Superior temporal gyrus (tissue), 1 donor: ENCODE results near the gene PPP4R3B.
"Not testable (repeated sequence)": the region's sequence is repeated elsewhere in the genome, so short reads cannot be mapped to it uniquely, and the experiment has no call there.

Source experiments
- DNase-seq: peaks from one replicate; pipeline ENCODE4 v3.0.0-alpha.2; 2016; ENCODE audit errors: extremely low spot score

The PPP4R3B gene

DNA sequence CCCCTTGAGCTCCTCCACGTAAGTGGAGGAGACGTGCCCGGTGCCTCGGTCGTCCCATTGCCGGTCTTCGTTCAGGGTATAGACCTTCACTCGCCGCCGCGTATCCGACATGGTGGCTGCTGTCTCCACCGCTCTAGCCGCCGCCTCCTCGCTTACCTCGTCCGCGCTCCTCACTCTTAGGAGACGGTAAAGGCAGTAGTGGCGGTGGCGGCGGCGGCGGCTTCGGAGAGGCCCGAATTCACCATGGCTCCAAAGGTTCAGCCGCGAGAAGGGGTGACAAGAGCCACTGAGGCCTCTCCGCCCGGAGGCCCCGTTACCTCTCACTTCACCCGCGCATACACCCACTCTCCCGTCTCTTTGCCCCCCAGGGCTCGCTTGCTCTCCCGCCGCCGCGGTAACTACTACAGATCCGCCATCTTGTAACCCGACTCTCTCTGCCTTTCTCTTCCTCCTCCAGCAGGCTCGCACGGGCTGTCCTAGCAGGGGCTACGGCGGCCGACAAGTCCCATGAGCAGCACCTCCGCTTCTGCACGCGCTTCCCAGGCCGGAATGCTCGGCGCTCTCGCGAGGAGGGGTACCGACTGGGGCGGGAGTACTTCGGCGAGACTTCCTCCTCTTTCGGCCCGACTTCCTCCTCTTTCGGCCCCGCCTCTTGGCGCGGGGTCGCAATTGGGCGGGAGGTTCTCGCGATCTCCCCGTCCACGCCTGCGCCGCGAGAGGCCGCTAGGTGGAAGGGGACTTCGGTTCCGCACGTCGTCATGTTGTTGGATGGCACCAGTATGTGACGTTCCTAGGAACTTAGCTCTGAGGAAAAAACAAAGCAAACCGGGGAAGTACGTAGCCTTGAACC lies at the start of gene PPP4R3B:
PPP4R3B (minus strand) TSS at position 448 of the 850 bp plus-strand sequence; CDS start at position 111, 337 bp downstream.
- DNase-seq, result peak; percentile 99

DNA sequence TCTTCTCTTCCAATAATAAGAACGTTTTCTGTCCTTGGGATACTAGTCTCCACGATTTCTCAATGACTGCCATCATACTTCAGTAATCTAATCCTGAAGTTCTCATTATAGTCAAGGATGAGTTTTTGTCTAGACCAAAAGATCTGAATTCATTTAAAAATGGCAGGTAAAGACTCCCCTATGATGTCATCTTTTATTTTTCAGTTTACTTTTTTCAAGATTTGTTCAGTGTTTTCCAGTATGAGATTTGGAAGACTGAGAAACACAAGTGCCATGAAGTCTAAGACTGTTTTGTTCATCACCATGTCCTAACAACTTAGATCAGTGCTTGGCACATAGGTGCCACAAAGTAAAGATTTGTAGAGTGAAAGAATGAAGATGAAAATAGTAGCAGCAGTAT lies 35.8 kb upstream of the PPP4R3B start:
- DNase-seq, result no peak

GRCh38 chr2:55649211-55649610 lies 31.8 kb upstream of the PPP4R3B start:
- DNase-seq, result no peak

GRCh38 chr2:55636831-55637230 lies 19.4 kb upstream of the PPP4R3B start:
- DNase-seq, result no peak

DNA sequence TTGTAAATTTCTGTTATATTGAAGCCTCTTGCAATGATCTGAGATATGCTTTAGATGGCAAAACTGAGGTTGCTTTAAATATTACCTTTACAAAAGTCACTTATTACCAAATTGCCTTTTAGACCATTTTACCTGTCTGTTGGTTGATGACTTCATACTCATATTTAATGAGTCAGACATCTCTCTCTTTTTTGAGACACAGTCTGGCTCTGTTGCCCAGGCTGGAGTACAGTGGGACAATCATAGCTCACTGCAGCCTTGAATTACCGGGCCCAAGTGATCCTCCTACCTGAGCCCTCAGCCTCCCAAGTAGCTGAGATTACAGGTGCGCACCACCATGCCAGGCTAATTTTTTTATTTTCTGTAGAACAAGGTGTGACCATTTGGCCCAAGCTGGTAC lies 11.5 kb upstream of the PPP4R3B start:
- no peak for DNase-seq

DNA sequence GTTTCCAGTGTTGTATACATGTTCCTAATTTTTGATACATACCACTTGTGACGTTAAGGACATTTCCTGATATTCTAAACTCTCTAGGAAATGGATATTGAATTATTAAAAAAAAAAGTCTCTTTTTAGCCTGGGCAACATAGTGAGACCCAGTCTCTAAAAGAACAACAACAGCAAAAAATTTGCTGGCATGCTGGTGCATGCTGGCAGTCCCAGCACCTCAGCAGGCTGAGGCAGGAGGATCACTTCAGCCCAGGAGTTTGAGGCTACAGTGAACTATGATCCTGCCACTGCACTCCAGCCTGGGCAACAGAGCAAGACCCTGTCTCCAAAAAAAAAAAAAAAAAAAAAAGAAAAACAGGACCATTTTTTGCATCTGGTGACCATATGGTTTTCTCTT lies 10.5 kb upstream of the PPP4R3B start:
- DNase-seq, result no peak

- no peak for DNase-seq
These were observed 4.4 kb upstream of the PPP4R3B start for GRCh38 chr2:55621802-55622201.

- DNase-seq, result no peak
These were observed 2.8 kb upstream of the PPP4R3B start for GRCh38 chr2:55620123-55620779.

GRCh38 chr2:55618275-55619055 lies 1.0 kb upstream of the PPP4R3B start:
- DNase-seq, result peak; percentile 85

- no peak for DNase-seq
These were observed 528 bp upstream of the PPP4R3B start for GRCh38 chr2:55618025-55618274.

DNA sequence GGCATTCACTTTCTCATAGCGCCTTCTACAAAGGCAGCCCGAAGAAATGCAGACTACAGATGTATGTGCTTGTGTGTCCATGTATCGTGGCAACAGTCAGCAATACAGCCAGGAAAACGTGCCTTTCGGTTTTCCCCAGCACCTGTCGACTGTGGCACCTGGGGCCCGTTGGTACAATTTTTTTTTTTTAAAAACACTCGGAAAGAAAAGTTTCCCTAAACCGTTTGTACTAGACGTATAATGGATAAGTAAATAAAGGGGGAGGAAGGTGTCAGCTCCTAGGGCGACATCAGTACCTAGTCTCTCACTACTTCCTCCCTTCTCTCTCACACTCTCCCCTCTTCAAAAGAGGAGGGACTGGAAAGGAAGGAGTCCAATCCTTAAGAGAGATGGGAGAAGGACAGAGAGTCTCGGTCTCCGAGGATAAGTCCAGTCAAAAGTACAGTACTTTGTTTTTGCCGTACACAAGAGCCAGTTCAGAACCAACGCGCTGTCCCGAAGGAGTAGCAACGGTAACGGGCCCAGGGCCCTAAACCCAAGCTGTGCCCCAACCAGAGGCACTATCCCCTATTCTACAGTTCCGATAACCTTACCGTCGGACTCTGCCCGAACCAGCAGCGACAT lies 759 bp downstream of the PPP4R3B start:
- peak; percentile 42 for DNase-seq

DNA sequence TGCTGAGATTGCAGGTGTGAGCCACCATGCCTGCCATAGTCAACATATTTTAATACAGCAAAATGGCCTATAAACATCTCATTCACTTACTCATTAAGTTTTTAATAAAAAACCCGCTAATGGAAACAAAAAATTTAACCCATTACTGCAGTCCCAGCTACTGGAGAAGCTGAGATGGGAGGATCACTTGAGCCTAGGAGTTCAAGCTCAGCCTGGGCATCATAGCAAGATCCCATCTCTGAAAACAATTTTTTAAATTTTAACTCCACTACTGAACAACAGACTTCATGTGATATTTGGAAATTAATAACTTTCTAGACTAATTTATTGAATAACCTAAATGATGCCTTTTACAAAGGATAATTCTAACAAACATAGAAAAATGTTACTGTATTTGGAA lies 5.4 kb downstream of the PPP4R3B start:
- no peak for DNase-seq

DNA sequence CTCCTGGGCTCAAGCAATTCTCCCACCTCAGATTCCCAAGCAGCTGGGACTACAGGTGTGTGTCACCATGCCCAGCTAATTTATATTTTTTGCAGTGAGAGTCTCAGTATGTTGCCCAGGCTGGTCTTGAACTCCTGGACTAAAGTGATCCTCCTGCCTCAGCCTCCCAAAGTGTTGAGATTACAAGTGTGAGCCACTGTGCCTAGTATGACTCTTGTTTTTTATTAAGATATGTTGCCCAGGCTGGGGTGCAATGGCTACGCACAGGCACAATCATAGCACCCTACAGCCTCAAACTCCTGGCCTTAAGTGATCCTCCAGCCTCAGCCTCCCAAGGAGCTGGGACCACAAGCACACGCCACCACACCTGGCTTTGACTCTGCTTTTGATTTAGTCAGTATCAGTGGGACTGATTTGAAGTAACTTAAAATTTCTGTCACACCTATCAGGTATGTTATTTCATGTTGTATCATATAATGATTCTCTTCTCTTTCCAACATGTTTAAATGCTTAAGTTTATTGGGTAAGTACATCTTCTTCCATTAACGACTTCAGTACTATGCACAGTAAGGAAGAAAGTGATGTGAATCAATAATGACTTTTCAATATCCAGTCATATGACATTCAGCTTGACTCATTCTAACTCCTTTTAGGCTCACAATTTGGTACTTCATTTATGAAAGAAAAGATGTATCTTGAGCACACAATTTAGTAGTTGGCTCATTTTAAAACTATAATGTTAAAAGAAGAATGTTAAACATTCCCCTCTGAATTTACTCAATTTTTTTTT lies 6.3 kb downstream of the PPP4R3B start:
- DNase-seq, result no peak

DNA sequence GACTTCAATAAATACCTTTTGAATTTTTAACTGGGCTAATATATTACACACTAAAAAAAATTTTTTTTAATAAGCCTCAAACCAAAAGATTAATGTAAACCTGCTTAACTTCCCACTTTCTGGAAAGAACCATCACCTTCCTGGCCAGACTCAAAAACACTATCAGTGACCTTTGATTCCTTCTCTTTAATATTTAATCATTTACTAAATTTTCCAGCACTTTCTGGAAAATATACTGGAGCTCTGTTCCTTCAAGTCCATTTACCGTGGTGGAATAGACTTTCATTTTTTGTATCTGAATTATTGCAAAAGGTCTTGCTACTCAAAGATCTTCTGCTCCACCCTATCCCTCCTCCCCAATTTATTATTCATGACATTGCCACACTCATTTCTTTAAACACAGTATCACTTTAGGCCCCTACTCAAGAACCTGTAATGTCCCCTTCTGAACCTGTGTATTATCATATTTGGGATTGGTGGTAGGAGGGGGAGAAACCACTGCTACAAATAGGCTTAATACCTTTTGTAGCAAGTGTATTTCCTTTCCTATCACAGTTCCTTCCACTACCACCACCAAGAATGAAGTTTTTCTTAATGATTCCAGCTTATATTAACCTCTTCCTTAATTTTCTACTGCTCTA lies 7.4 kb downstream of the PPP4R3B start:
- no peak for DNase-seq

DNA sequence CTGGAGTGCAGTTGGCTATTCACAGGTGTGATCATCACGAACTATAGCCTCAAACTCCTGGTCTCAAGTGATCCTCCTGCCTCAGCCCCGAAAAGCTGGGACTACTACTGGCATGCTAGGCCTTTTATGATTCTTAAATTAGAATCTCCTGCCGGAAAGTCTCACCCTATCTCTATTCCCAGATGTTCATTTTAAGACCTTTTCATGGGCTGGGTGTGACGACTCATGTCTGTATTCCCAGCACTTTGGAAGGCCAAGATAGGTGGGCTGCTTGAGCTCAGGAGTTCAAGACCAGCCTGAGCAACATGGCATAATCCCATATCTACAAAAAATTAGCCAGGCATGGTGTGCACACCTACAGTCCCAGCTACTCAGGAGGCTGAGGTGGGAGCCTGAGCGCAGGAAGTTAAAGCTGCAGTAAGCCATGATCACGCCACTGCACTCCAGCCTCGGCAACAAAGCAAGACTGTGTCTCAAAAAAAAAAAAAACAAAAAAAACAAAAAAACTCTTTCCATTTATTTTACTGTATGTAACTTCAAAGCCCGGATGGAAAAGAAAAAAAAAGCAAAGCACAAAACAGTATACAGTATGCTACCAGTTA lies 8.1 kb downstream of the PPP4R3B start:
- DNase-seq, result no peak

DNA sequence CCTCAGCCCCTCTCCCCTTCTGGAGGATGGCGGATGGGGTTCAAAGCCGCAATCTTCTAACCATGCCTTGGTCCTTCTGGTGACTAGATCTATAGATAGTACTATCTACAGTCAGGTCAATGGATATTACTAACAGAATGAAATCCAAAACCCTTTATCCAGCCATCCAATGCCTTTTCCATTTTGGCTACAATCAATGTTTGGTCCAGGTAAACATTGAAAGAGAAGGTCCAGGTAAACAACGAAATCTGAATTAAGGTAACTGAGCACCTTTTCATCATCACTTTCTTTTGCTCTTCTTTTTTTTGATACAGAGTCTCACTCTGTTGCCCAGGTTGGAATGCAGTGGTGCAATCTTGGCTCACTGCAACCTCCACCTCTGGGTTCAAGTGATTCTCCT lies 9.7 kb downstream of the PPP4R3B start:
- DNase-seq, result no peak

- no peak for DNase-seq
These were observed 13.3 kb downstream of the PPP4R3B start for GRCh38 chr2:55604027-55604565.

GRCh38 chr2:55601849-55602248 lies 15.6 kb downstream of the PPP4R3B start:
- no peak for DNase-seq

GRCh38 chr2:55598056-55598795 lies 19.2 kb downstream of the PPP4R3B start:
- no peak for DNase-seq

- not testable (repeated sequence) for DNase-seq
These were observed 20.6 kb downstream of the PPP4R3B start for GRCh38 chr2:55596795-55597194.
